ENCODE data around the gene ZCCHC7.
"Not testable (repeated sequence)": the region's sequence is repeated elsewhere in the genome, so short reads cannot be mapped to it uniquely, and the experiment has no call there.

Gene ZCCHC7

DNA sequence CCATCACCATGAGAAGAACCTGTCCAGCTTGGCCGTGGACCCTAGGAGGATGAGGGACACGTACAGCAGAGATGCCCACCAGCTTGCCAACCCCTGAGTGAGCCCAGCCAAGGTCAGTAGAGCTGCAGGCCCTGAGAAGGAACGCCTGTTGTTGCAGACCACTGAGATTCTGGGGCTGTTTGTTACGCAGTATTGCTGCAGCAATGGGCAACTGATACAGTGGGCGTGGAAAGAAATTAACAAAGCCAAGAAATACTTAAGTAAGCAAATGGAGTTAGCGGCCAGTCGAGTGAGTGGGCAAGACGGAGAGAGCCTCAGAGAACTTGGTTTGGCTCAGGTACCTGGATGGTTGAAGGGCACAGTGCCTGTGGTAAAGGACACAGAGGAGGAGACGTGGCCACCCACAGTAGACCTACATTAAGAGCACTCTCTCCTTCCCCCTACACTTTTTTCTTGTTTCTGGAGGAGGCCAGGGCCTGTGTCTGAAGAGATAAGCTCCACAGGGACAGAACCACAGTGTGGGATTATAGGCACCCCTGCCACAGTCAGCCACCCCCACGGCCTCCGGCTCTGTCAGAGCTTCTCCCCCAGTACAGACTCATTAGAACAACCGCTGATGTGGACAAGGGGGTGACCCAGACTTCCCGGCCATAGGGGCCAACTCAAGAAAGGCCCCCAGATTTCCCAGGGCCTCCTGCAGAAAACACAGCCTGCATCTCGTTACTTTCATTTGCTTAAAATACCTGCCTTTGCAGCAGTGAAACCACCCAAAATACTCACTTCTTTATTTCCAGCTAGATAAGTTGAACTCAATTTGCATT lies 262.0 kb downstream of the ZCCHC7 start:
- DNase-seq: no peak

DNA sequence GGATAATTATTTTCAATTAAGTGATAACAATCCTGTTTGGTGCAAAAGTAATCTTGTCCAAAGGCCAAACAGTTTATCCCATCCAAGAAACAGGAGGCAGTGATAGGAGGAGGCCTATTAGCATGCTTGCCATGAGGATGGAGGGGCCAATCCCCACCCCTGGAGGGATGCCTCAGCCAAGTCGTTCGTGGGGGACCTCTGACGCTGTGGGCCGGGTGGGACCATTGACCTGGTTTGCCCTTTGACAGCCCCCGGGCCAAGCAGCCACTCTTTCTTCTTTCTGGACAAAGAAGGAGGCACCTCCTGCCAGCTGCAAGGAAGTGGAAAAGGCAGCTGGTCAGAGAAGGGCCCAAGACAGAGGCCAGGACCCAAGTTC lies 262.6 kb downstream of the ZCCHC7 start:
- DNase-seq: no peak

DNA sequence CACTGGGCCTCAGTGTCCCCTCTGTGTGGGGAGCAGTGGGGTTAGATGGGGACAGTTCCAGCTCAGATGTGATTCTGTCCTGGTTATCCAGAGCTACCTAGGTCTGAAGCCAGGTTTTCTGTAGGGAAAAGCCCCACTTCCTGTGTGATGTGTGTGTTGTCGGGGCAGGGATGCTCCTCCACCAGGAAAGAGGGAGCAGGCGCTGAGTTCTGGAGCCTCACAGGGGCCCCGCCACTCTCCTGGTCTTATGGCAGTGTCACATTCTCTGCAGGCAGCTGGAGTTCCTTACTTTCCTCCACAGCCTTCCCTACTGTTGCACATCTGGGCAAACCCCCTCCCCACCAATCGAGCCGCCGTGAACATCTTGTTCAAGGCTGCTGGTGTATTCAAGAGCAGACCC lies 263.0 kb downstream of the ZCCHC7 start:
- no peak for DNase-seq

DNA sequence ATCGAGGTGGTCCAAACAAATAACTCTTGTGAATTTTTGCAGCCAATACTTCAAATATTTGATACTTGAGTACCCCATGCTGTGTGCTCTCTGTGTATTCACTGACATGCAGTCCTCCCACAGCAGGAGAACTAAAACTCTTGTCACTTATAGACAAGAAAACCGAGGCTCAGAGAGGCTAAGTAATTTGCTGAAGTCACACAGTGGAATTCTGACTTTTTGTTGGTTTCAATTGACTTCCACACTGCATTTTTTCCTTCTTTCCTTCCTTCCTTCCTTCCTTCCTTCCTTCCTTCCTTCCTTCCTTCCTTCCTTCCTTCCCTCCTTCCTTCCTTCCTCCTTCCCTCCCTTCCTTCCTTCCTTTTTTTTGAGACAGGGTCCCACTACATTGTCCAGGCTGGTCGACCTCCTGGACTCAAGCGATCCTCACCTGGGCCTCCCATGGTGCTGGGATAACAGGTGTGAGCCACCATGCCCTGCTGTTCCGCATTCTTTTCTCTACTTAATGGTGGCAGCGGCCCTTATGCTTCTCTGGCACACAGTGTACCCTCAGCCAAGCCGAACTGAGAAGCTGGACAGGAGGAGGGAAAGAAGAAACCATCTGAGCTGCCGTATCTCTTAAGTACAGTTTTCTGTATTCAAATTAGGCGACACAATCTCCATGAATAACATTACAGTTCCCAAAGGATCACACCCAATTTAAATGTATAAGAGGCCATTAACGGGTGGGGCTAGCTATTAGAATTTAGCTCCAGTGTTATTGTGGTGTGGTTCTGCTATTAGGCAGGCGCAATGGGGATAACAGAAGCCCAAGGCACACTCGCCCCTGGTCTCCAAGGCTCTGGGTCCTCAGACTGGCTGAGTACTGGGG lies 263.7 kb downstream of the ZCCHC7 start:
- DNase-seq: no peak

DNA sequence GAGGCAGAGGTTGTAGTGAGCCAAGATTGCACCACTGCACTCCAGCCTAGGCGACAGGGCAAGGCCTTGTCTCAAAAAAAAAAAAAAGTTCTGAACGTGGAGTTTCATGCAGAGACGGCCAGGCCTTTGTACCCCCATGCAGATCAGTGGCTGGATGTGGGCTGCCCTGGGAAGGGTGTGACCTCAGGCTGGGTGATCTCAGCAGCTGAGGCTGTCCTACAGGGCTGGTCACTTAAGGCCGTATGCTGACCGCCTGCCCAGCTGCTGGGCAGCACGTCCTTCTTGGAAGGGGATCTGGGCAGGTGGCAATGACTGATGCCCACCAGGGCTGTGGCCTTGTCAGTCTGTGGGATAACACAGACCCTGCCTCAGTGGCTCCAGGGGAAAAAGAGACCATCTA lies 264.9 kb downstream of the ZCCHC7 start:
- DNase-seq: no peak

DNA sequence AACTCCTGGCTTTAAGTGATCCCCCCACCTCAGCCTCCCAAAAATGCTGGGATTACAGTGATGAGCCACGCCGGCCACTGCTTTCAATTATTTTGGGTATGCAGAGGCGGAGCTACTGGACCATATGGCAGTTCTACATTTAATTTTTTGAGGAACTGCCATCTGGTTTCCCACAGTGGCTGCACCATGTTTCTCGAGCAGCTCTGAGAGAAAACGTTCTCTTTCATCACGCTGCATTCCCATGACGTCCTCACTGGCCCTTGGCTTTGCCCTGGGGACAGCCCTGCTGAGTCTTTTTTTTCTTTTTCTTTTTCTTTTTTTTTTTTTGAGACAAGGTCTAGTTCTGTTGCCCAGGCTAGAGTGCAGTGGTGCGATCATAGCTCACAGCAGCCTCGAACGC lies 266.6 kb downstream of the ZCCHC7 start:
- DNase-seq: no peak

DNA sequence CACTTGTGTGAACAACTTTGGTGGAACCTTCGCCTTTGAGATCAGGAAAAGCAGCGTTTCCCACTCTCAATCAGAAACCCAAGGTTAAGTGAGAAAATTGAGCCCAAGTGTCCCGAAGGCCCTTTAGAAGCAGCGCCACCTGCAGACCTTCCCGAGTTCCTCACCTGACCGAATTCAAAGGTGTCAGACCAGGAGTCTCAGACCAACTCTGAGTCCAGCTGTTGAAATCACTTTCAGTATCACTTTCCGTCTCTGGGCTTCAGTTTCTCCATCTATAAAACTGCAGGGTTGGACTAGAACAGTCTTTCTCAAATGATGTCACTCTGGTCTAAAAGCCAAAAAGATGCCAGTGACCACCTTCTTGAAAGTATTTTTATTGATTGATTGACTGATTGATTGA lies 270.4 kb downstream of the ZCCHC7 start:
- DNase-seq: no peak

DNA sequence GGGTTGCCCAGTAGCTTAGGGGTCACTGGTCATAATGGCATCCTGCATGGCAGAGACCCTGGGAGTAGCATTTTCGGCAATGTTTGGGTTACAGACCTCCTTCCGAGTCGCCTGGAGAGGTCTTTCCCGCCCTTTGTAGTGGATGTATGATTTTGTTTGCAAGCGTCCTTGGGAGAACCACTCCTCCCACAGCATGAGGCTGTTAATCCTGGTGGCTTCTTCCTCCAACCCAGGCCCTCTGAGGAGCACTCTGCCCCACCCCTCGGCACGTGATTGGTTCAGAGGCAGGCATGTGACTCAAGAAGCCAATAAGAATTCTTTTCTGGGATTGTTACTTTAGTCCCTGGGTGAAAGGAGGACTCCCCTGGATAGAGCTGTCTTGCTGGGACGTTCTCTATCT lies 271.9 kb downstream of the ZCCHC7 start:
- DNase-seq: no peak

DNA sequence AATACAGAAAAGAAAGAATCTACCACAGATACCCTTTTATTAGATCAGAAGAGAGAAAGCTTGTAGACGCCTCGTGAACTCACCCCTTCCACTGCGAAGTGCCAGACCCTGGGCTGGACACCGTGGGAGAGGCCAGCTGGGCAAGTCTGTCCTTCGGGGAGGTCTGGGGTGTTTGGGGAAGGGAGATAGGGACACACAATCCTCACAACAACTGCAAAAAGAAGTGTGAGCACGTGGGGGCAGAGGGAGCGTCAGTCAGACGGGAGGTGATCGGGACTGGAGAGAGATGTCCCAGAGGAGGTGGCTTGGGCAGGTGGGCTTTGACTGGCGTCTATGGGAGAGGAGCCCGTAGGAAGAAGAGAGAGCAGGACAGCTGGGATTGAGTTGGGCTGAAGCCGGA lies 274.9 kb downstream of the ZCCHC7 start:
- no peak for DNase-seq

DNA sequence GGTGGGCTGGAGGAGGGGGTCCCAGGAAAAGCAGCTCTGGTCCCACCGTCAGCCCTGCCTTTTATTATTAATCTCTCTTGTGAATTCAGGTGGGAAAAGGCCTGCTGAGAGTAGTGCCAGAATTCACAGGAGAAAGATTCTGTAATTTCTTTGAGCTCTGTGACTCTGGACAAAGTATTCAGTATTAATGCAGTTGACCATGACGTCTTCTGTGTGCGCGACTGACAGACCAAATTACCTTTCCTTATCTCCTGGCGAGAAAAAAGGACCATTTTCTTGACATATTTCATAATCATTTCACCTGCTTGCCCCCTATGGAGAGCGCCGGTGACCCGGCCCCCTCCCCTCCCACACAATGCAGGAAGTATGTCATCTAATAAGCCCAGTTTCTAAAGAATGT lies 275.3 kb downstream of the ZCCHC7 start:
- no peak for DNase-seq

DNA sequence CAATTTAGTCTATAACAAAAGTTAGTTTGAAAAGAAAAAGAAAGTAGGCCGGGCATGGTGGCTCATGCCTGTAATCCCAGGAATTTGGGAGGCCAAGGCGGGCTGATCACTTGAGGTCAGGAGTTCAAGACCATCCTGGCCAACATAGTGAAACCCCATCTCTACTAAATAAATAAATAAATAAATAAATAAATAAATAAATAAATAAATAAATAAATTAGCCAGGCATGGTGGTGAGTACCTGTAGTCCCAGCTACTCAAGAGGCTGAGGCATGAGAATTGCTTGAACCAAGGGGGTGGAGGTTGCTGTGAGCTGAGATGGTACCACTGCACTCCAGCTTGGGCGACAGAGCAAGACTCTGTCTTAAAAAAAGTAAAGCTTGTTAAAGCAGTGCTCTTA lies 277.6 kb downstream of the ZCCHC7 start:
- not testable (repeated sequence) for DNase-seq

DNA sequence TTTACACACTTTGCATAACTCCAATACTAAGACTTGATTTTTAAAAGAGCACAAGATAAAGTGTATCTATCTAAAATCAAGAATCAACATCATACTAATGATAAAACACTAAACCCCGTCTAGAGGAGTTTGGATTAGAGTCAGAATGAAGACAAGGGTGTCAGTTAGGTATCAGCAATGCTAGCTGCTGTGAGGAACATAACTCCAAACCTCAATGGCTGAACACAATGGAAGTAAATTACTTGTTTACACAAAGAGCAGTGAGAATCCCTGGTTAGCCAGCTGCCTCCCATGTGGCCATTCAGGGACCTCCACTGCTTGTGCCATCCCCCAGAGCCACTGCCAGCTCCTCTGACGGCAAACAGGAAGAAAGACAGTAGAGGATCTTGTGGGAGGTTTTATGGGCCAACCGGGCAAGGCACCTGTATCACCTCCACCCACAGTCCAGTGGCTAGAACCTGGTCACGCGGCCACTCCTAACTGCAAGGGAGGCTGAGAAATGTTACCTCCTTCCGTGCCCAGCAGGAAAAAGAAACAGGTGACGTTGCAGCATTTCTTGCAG lies 278.2 kb downstream of the ZCCHC7 start:
- no peak for DNase-seq

DNA sequence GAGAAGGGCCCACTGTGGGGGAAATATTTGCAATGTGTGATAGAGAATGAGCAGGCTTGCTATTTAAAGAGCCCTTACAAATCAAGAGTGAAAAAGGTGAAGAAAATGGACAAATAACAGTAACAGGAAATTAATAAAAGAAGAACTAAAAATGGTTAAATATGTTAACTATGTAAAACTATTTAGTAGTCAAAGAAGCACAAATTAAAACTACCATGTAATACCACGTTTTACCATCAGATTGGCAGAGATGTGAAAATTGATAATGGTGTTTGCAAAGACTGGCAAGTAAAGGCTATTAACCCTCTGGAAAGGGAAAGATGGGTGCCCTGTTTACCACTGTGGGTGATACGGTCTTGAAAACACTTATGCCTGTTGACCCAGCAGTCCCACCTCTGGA lies 279.0 kb downstream of the ZCCHC7 start:
- DNase-seq: no peak

DNA sequence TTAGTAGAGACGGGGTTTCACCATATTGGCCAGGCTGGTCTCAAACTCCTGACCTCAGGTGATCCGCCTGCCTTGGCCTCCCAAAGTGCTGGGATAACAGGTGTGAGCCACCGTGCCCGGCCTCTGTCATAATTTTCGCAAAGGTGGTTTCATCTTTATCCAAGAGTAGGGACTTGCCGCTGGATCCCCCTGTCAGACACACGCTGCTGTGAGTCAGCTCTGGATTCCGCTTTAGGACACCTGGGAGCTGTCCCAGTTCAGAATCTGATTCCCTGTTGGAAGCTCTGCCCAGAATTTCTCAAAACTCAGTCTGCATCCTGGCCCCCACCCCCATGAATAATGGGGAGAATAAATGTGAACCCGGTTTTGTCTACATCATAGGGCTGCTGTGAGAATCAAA lies 284.2 kb downstream of the ZCCHC7 start:
- no peak for DNase-seq

DNA sequence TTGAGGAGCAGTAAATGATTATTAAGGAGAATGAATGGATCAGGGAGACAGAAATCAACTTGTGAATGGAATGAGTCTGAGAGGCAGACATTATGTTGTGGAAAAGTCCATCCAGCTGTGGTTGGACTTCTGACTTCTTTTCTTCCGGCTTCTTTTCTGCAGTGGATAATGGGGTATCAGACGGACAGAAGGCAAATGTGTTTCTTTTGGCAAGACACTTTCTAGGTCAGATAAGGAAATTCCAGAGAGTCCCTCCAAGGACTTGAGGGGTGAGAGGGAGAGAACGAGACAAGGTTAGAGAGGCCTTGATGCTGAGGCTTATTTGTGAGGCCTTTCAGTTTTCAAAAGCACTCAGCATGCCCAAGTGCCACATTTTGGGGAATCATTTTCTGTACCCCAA lies 285.0 kb downstream of the ZCCHC7 start:
- no peak for DNase-seq

DNA sequence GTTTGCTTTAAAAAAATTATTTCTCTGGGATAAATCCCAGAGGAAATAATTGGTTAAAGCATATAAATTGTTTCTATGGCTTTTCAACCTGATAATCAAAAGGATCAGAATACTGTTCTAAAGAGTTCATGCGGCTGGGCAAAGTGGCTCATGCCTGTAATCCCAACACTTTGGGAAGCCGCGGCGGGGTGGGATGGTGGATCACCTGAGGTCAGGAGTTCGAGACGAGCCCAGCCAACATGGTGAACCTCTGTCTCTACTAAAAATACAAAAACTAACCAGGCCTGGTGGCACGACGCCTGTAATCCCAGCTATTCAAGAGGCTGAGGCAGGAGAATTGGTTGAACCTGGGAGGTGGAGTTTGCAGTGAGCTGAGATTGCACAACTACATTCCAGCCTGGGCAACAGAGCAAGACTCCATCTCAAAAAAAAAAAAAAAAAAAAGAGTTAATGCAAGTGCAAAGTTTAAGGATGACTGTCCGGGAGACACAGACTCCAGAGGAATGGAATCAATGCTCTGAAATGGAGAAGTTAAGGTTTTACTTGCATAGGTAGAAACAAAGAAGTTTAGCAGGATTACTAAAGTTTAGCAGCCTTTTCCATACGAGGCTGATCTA lies 285.5 kb downstream of the ZCCHC7 start:
- no peak for DNase-seq

DNA sequence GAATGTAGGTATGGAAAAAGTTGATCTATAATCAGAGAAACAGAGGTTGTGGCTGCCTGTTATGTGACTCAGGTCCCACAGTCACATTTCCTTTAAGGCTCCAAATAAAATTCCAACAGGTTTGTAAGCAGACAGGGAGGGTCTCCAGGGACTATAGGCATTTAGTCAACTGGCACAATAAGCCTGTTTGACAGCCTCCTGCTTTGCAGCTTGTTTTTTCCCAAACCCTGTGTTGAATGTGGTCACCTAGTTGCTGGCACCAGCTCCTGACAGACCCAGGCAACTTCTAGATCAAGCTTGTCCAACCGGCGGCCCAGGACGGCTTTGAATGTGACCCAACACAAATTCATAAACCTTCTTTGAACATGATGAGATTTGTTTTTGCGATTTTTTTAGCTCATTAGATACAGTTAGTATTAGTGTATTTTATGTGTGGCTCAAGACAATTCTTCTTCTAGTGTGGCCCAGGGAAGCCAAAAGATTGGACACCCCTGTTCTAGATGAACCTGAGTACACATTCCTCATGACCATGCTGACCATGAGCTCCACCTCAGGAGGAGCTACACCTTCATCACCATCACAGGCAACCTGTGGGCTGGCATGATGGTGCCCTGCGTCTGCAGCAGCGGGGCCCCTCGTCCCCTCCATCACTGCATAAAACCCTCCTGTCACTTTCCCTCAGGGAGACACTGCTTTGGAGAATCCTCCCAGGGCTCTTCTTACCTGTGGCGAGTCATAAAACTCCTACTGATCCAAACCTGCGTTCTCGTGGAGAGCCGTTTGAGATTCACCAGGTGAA lies 286.4 kb downstream of the ZCCHC7 start:
- no peak for DNase-seq

DNA sequence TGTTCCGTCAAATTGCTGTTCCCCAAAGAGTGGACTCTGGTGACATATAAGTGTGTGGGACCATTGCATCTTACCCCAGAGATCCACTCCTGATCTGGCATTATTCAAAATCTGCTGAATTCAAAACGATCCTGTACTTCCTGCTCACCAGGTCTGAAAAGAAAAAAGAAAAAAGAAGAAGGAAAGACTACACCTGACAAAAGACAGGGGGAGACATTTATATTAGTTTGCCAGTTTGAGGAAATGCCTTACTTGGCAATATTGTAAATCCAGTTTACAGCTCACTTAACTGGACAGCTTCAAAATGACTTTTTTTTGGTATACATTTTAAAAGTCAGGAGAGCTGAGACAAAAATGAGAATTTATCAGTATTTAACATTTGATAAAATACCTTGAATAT lies 287.1 kb downstream of the ZCCHC7 start:
- no peak for DNase-seq

All from fibroblast of skin of right biceps (primary cell).